GM19240 (cell line): ENCODE measurements around the gene MARF1.
"Not testable (repeated sequence)": the region's sequence is repeated elsewhere in the genome, so short reads cannot be mapped to it uniquely, and the experiment has no call there.

Source experiments
- DNase-seq: peaks from one replicate; pipeline ENCODE4 v3.0.0; 2011; ENCODE audit warnings: low spot score; ENCODE audit not compliant: insufficient read length

Gene MARF1

GRCh38 chr16:15573896-15574613 is 68.9 kb downstream of the MARF1 start:
- DNase-seq, result not testable (repeated sequence)

GRCh38 chr16:15573274-15573895 is 69.6 kb downstream of the MARF1 start:
- no peak for DNase-seq

- no peak for DNase-seq
These were observed 70.5 kb downstream of the MARF1 start for GRCh38 chr16:15572329-15573001.

GRCh38 chr16:15571557-15571956 is 71.4 kb downstream of the MARF1 start:
- DNase-seq, result no peak

GRCh38 chr16:15570666-15571065 is 72.3 kb downstream of the MARF1 start:
- not testable (repeated sequence) for DNase-seq

- DNase-seq, result no peak
These were observed 75.1 kb downstream of the MARF1 start for GRCh38 chr16:15567823-15568222.

GRCh38 chr16:15566095-15566494 is 76.9 kb downstream of the MARF1 start:
- DNase-seq, result no peak

- no peak for DNase-seq
These were observed 78.2 kb downstream of the MARF1 start for GRCh38 chr16:15564604-15565339.

GRCh38 chr16:15559176-15559575 is 83.8 kb downstream of the MARF1 start:
- no peak for DNase-seq

- DNase-seq, result no peak
These were observed 85.7 kb downstream of the MARF1 start for GRCh38 chr16:15557258-15557657.

- DNase-seq, result no peak
These were observed 86.8 kb downstream of the MARF1 start for GRCh38 chr16:15556130-15556529.

- DNase-seq, result no peak
These were observed 89.5 kb downstream of the MARF1 start for GRCh38 chr16:15553313-15554088.

- no peak for DNase-seq
These were observed 90.4 kb downstream of the MARF1 start for GRCh38 chr16:15552507-15552906.

- DNase-seq, result no peak
These were observed 94.5 kb downstream of the MARF1 start for GRCh38 chr16:15548482-15548891.

- no peak for DNase-seq
These were observed 95.2 kb downstream of the MARF1 start for GRCh38 chr16:15547768-15548096.

- DNase-seq, result not testable (repeated sequence)
These were observed 95.7 kb downstream of the MARF1 start for GRCh38 chr16:15547072-15547767.

GRCh38 chr16:15545544-15545943 is 97.4 kb downstream of the MARF1 start:
- DNase-seq, result no peak

GRCh38 chr16:15544405-15544804 is 98.5 kb downstream of the MARF1 start:
- DNase-seq, result no peak
